Medulla oblongata (tissue), 1 donor: ENCODE data around the gene MYO18B.

Experiments used
- DNase-seq: peaks from one replicate; pipeline ENCODE4 v3.0.0-alpha.2; 2015; ENCODE audit errors: extremely low spot score

The MYO18B gene

DNA sequence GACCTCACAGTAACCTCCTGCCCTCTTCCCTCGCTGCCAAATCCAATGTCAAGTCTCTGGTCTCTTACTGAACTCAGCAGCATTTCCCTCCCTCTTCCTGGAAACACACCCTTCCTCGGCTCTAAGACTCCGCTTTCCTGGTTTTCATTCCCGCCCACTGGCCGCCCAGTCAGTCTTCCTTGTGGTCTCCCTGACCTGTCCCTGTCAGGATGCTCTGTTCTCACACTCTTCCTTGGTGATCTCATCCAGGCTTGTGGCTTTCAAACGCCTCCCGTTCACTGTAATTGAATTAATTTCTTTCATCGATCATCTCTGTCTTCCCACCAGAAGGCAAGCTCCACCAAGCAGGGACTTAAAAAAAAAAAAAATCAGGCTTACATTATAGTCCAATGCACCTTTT, 33.5 kb downstream of the MYO18B start:
- DNase-seq: no peak

DNA sequence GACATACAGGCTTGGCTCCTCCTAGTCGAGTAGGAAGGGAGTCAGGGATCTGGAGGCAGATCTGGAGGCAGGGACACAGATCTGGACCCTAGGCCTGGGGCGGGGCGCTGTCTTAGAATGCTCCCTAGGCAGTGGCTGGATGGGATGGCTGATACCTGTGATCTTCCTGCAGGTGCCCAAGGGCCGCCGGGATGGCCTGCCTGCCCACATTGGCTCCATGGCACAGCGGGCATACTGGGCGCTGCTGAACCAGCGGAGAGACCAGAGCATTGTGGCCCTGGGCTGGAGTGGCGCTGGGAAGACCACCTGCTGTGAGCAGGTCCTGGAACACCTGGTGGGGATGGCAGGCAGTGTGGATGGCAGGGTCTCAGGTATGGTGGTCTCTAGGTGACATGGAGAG, 35.4 kb downstream of the MYO18B start:
- no peak for DNase-seq

DNA sequence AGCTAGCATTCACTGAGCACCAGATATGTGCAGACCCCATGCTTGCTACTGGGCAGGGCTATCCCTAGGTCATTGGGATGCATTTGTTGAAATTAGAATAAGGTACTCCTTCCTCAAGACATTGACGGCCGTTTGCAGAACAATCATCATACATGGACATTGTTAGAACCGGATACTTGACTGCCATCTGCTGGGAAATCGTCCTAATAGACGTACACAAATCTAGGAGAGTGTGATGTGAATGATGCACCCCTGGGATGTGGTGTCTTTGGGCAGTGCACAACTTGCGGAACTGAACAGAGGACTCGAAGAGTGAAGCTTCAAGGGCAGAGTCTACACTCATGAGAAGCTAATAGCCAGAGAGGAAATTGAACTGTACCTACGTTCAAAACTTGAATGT, 35.9 kb downstream of the MYO18B start:
- DNase-seq: peak; percentile 25

DNA sequence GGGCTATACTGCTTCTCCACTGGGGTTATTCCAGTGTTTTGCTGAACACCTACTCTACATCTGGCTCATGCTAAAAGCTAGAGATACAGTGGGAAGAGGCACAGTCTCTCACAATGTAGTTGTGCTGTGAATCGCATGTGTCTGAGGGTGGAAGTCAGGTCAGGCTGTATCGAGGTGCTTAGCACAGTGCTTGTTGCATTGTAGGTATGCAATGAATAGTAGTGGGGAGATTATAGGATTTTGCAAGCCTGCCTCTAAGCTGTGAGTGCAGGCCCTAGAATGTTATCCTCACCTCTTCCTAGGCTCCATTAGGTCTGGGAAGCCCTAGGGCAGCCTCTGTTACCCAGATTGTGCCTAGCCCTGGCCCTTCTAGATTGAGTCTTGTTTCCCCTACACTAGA, 37.4 kb downstream of the MYO18B start:
- no peak for DNase-seq

DNA sequence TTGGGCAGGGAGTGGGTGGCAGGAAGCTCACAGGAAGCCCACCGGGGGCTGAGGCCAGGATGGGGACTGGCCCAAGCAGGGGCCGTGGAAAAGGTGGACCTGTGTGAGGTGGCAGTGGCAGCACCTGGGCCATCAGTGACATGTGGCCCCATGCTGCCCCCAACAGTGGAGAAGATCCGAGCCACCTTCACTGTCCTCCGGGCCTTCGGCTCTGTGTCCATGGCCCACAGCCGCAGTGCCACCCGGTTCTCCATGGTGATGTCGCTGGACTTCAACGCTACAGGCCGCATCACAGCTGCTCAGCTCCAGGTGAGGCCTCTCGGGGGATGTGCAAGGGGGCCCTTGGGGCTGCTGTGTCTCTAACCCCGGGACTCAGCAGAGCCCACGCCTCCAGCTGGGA, 37.9 kb downstream of the MYO18B start:
- no peak for DNase-seq

DNA sequence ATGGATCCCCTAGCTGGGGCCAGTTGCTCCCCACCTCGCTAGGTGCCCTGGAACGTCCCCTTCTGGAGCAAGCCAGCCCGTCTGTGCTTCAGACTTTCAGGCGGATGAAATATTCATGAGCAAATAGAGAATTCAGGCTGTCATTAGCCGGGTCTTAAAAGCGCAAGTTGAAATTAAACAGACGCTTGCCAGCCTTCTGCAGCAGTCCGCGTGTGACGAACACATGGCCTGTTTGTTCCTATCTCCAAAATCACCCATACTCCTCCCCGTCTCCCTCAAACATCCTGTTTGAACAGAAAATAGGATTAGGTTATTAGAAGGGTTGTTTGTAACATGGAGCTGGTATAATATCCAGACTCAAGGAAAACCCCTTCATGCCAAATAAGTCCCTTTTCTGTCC, 38.7 kb downstream of the MYO18B start:
- DNase-seq: no peak

DNA sequence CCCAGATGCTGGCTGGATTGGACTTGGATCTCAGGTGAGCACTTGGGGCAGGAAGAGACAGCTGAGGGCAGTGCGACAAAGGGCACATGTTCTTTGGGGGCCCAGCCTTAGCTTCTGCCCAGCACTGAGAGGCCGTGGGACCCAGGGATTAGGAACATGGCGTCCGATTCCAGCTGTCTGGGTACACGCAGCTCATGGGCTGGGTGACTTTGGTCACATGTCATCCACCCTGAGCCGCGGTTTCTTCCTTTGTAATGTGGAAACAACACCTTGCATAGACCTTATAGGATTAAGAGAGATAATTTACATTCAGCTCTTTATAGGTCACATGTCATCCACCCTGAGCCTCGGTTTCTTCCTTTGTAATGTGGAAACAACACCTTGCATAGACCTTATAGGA, 39.8 kb downstream of the MYO18B start:
- DNase-seq: no peak

DNA sequence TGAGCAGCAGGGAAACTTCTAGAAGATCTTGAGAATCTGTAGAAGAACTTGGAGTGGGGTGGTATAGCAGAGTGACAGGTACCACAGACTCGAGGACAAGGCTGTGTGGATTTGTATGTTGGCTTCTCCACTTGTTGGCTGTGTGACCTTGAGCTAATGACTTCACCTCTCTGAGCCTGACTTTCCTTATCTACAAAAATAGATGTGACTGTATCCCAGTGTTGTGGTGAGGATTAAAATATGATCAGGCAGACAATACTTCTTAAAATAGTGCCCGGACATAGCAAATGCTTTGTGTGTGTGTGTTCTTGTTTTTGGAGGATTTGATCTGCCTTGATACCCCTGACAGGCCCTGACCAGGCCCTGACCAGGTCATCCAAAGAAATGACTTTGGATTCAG, 40.8 kb downstream of the MYO18B start:
- no peak for DNase-seq

DNA sequence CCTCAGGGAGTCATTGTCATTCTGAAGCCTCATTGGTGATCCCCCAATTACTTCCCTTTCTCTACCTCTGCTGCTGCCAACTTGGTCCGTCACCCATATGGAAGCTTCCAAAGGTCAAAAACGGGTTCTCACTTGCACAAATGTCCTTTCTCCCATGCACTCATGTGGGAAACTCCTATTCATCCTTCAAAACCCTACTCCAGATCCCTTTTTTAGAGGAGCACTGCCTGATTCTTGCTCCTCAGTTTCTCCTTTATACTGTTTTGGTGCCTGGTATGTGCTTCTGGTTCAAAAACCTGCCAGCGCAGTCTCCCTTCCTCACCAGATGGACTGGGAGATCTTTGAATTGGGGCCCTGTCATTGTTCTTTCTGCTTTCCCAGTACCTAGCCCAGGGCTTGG, 41.9 kb downstream of the MYO18B start:
- DNase-seq: no peak

DNA sequence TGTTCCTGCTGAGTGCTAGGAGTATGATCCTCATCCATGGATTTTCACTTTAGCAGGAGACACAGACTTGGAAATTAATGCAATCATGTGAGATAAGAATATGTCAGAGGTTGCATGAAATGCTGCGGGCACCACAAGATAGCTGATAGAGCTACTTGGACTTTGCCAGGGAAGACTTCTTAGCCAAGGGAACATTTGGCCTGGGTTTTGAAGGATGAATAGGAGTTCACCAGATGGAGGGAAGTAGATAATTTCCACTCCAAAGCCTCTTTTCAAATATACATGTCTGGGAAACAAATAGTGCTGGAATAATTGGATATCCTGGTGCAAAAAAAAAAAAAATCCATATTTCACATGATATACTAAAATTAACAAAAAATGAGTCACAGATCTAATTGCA, 44.2 kb downstream of the MYO18B start:
- no peak for DNase-seq

DNA sequence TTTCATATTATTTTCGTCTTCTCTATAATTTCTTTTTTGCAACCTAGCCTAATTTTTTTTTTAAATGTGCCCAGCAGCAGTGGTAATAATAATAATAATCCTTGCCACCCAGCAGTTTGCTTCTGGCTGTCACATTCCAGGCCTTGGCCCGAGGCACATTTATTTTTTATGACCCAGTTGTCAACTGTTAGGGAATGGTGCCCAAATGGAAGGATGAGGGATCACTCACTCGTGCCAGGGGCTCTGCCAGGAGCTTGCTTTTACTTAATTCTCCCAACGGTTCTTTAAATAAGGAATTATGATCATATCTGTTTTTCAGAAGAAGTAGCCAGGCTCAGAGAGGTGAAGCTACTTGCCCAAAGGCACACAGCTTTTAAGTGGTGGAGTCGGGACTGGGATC, 49.6 kb downstream of the MYO18B start:
- DNase-seq: no peak

DNA sequence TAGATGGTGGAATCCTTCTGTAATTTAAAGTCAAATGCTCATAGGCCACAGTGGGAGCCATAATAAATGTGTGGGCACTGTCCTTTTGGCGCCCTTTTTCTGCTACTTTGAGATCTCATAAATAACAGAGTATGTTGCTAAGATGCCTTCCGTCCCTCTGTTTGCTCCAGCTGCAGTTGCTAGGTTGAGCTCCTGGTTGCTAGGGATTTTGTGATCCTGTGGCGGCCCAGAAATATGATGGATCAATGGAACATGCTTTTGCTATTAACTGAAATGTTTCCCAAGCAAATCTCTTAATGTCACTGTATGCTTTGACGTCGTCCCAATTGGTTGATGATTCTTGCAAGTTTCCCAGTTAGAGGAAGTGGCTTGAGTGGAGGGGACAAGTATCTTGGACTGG, 53.5 kb downstream of the MYO18B start:
- no peak for DNase-seq

DNA sequence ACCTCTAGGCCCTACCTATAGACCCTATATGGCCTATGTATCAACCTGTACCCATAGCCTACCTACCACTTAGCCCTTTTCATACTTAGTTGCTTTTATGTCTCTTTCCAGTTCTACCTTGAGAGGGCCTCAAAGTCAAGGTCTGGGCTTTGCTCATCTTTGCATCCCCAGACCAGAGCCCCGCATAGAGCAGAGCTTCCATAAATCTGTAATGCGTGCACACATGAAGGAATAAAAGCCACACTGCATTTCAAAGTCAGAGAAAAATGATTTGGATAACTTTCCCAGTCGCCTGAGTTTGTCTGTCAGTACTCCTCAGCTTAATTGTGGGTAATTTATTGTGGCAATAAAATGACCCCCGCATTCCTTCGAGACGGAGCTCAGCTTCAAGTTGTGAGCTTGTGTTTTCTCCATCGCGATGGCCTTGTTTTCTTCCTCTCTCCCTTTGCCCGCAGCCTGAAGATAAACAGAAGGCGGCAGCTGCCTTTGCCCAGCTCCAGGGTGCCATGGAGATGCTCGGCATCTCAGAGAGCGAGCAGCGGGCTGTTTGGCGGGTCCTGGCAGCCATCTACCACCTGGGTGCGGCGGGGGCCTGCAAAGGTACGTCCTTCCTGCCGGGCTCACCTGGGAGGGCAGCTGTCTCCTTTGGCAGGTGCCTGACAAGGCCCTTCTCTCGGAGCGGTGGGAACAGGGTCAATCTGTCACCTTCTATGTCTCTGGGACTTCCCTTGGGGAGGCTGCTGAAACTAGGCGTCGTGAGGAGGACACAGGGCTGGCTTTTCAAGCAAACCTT, 55.7 kb downstream of the MYO18B start:
- no peak for DNase-seq

DNA sequence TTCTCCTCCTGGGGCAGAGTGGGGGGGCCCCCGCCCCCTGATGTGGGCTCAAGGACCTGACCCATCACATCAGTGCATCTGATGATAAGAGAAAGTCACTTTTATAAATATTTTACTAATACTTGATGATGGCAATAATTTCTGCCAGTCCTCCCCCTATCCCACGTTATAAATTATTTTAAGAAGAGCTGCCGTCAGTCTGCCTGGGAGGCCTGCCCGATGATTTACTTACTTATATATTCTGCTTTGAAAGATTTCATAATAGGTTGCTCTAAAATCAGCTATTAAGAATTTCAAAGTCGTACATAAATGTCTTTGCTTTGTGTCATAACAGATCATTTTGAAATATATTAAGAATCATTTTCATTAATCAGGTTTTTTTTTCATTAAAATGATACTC, 58.8 kb downstream of the MYO18B start:
- no peak for DNase-seq

DNA sequence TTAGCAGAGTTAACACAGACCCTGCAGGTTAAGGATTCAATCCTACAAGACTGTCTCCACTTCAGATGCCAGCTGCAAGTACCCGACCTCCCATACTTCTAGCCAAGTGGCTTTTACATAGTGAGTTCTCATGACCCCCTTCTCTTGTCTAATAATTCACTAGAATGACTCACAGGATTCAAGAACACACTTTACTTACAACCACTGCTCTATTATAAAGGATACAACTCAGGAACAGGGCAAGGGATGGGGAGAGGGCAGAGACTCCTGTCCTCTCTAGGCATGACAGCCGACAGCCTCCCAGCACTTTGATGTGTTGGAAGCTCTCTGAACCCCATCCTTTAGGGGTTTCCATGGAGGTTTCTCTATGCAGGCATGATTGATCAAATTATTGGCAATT, 60.0 kb downstream of the MYO18B start:
- DNase-seq: no peak

DNA sequence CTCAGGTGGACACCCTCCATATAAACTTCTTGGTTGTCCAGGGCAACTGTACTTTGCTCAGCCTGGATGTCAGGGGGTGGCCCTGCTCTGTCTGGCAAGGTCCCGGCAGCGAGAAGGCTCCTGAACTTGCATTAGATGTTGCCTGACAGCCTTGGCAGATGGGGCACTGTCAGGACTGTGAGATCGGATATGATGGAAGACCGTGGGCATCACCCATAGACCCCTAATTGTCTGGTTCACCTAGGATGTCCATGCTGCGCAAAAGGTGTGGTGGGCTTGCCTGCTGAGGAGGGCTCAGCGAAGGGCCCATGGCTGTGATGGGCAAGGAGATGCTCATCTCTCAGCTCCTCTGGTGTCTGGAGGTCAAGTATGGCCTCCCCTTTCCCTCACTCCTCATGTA, 62.7 kb downstream of the MYO18B start:
- no peak for DNase-seq

DNA sequence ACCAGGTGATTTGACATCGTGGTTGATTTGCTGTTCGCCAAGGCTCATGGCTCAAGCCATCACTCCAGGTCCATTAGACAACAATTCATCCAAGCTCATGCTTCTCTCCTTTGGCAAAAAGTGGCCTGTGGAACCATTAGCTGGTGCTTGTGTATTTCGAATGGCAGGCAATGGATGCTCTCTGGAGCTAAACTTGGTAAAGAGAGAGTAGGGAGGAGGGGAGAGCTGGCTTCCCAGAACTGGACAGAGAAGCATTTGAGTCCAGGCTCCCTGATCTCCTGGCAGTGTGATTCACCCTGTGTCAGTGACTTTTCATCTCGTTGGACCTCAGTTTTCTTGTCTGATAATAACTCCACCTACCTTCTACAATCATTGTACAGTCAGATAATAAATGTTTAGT, 64.6 kb downstream of the MYO18B start:
- DNase-seq: no peak

DNA sequence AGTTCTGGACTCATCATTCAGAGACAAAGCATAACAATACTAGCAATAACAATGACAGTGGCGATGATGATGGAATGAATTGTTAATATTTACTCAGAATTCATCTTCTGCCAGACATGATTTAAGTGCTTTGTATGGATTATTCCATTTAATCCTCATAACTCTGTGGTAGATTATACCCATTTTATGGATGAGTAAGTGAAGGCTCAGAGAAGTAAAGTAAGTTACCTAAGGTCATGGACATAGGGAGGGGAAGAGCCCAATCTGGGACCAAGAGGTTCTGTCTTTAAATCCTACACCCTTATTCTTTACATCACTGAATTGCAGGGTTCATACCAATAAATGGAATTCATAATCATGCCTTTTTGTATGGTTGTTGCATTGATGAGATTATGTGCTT, 72.7 kb downstream of the MYO18B start:
- no peak for DNase-seq

DNA sequence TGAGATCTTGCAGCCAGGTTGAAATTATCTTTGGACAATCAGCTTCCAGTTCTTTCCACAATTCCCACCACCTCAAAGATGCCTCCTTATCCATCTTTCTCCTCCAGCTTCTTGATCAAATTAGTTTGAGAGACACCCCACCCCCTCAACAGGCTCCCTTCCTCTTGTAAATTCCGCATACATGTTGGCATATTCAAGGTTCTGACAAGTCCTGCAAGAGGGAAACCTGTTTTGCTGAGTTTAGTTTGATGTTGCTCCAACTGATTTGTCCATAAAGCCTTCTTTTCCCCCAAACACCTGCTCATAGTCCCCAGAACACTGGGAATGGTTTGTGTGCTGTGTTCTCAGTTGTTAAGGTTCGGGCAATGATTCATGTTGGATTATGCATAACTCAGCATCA, 73.6 kb downstream of the MYO18B start:
- no peak for DNase-seq

DNA sequence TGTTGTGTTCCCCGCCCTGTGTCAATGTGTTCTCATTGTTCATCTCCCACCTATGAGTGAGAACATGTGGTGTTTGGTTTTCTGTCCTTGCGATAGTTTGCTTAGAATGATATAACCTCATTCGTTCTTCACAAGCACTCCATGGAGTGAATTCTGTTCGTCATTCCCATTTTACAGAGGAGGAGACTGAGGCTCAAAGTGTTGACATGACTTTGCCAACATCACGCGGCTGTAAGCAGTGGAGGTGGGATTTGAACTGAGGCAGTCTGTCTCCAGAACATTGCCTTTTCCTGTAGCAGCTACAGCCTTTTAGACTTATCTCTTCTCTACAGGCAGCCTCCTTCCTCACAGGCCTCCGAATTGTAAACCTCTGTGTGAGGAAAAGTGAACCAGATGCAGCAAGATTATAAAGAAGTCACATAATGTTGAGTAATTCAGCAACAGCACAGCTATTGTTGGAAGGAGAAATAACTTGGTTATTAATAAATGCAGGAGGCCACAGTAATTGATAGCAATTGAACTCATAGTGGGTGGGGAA, 74.6 kb downstream of the MYO18B start:
- no peak for DNase-seq

DNA sequence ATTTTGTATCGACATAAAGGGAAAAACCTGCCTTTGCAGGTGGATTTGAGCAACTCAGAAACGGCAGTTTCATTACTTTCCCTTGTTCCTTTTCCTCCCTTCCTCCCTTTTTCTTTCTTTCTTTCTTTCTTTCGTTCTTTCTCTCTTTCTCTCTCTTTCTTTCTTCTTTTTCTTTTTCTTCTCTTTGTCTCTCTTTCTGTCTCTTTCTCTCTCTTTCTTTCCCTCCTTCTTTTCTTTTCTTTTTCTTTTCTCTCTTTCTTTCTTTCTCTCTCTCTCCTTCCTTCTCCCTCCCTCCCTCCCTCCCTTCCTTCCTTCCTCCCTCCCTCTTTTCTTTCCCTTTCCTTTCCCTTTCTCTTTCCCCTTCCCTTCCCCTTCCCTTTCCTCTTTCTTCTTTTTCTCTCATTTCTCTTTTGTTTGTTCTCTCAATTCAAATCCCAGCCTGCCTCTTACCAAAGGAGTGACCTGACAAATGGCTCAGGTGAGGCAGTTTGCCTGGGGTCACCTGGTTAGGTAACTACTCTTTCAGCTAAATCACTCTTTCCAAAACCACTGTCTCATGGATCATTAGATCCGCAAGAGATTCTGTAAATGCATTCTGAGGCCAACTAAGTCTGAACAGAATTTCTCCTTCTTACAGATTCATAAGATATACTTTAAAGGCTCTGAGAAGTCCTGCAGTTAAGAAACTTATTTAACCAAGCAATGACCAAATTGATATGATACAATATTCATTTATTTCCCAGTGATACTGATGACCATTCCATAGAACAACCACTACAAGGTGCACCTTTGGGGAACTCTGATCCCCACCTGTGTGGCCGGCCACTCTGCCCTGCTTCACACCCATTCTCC, 75.3 kb downstream of the MYO18B start:
- DNase-seq: no peak

DNA sequence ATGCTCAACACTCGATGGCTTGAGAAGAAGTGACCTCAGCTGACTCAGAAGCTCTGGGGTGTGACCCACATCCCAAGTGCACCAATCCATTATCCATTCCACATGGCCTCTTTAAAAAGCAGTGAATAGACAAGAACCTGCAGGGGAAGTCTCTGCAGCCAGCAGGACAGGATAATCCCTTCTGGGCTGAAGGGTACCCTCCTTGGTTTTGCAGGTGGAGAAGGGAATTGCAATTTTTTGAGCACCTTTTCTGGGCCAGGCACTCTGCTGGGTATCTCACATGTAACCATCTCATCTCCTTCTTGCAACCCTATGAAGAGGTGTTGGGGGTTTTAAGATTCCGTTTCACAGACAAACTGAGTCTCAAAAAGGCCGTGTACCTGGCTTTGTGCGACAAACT, 76.6 kb downstream of the MYO18B start:
- DNase-seq: no peak

DNA sequence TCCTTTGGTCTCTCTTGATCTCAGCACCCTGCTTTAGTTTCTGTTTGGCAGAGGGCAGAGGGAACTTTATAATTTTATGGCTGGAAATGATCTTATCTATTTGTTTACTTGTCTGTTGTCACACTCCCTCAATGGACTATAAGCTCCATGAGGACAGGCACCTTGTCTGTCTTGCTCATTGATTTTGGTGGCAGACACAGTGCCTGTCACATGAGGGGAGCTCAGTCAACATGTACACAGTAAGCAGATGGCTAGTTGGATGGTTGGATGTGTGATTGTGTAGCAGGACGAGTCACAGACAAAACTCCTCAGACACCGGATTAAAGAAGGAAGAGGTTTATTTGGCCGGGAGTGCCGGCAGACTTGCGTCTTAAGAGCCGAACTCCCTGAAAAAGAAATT, 80.4 kb downstream of the MYO18B start:
- DNase-seq: no peak
